B cell (primary cell): ENCODE data around the gene IQSEC3. TPM values are rescaled to one million over a fixed set of nuclear protein-coding genes. Genes with fewer than 3 reads are reported as not detected.

Experiments used
- ATAC-seq: fragments of 200-7000 bp; cut with Tn5 transposase; one replicate; pipeline ENCODE4 v1.10.0; 2021; ENCODE audit warnings: low read depth, mild to moderate bottlenecking, moderate number of reproducible peaks, moderate library complexity
- CTCF ChIA-PET: fragments of 350-600 bp; sonication (Branson Sonifier 250); formaldehyde crosslinking; loops from one replicate; lab custom pipeline; 2021; ENCODE audit warnings: antibody characterized with exemption, inconsistent platforms; lab: Charles Lee
- POLR2A ChIA-PET: fragments of 350-600 bp; sonication (Branson Sonifier 250); formaldehyde crosslinking; loops from one replicate; lab custom pipeline; 2021; ENCODE audit warnings: antibody characterized with exemption; lab: Charles Lee
- DNase-seq: peaks from one replicate; pipeline ENCODE4 v3.0.0; 2013
- H2AFZ ChIP-seq: 2 replicates; pipeline ENCODE4 v1.6.1; 2012; ENCODE audit warnings: mild to moderate bottlenecking, low read depth, low read length; ENCODE audit not compliant: insufficient read depth, poor library complexity, severe bottlenecking
- H3K27ac ChIP-seq, 2 donors: 1 replicate in 1 of 2; 2 replicates in 1 of 2; pipeline ENCODE4 v1.5.1; 2012 to 2013; ENCODE audit warnings: low read length in 2 of 2, mild to moderate bottlenecking in 2 of 2, moderate library complexity in 1 of 2
- H3K27me3 ChIP-seq, 4 experiments: fragments of 200-600 bp in 1 of 4; sonication (generic) in 1 of 4; replicated peaks in 1 of 4; 1 replicate in 2 of 4; 2 replicates in 2 of 4; pipeline versions ENCODE4 v1.6.1 to v1.7.0; 2013 to 2016; ENCODE audit warnings: low read length in 3 of 4, mild to moderate bottlenecking in 2 of 4, mixed read lengths in 1 of 4, moderate library complexity in 1 of 4; ENCODE audit not compliant: insufficient read depth in 4 of 4, control insufficient read depth in 3 of 4; ENCODE audit errors: control extremely low read depth in 1 of 4
- H3K36me3 ChIP-seq, 2 experiments: replicated peaks in 1 of 2; 1 replicate in 1 of 2; 2 replicates in 1 of 2; pipeline versions ENCODE4 v1.6.1 to v1.7.1; 2013; ENCODE audit warnings: low read length in 1 of 2; ENCODE audit not compliant: insufficient read depth in 2 of 2, control insufficient read depth in 1 of 2; ENCODE audit errors: control extremely low read depth in 1 of 2, extremely low read depth in 1 of 2
- H3K4me1 ChIP-seq, 2 donors: fragments of 200-600 bp in 1 of 2; sonication (generic) in 1 of 2; 1 replicate in 1 of 2; 2 replicates in 1 of 2; pipeline versions ENCODE4 v1.5.1 to v1.6.1; 2013 to 2017; ENCODE audit warnings: low read length in 2 of 2; ENCODE audit not compliant: control insufficient read depth in 2 of 2, insufficient read depth in 2 of 2
- H3K4me2 ChIP-seq: replicated peaks from 2 replicates; pipeline ENCODE3; 2012; ENCODE audit warnings: mild to moderate bottlenecking, low read depth, low read length; ENCODE audit not compliant: poor library complexity, severe bottlenecking
- H3K4me3 ChIP-seq, 5 experiments: fragments of 200-600 bp in 1 of 5; sonication (generic) in 1 of 5; 1 replicate in 3 of 5; 2 replicates in 2 of 5; pipeline versions ENCODE4 v1.5.1 to v1.7.0; 2011 to 2016; ENCODE audit warnings: low read length in 4 of 5, mild to moderate bottlenecking in 4 of 5, low read depth in 2 of 5, control low read depth in 1 of 5, moderate library complexity in 1 of 5; ENCODE audit not compliant: insufficient read depth in 1 of 5; ENCODE audit errors: control extremely low read depth in 1 of 5, extremely low read depth in 1 of 5
- H3K79me2 ChIP-seq: fragments of 200-600 bp; sonication (generic); one replicate; pipeline ENCODE4 v1.6.0; 2016; ENCODE audit warnings: low read length; ENCODE audit not compliant: control insufficient read depth, insufficient read depth
- H3K9ac ChIP-seq: fragments of 200-600 bp; sonication (generic); 2 replicates; pipeline ENCODE4 v1.6.1; 2017; ENCODE audit warnings: mild to moderate bottlenecking, low read length, moderate library complexity
- H3K9me3 ChIP-seq, 3 donors: one replicate each; pipeline versions ENCODE4 v1.6.1 to v1.7.1; 2013; ENCODE audit warnings: low read length in 2 of 3; ENCODE audit not compliant: control insufficient read depth in 2 of 3, insufficient read depth in 1 of 3; ENCODE audit errors: control extremely low read depth in 1 of 3
- H4K20me1 ChIP-seq: 2 replicates; pipeline ENCODE4 v1.6.0; 2012; ENCODE audit warnings: mild to moderate bottlenecking, low read length; ENCODE audit not compliant: insufficient read depth, control insufficient read depth, poor library complexity, severe bottlenecking
- H3K27ac Mint-ChIP-seq: one replicate; pipeline ENCODE4 v1.8.0; 2021; ENCODE audit warnings: mixed read lengths
- H3K27me3 Mint-ChIP-seq: one replicate; pipeline ENCODE4 v1.8.0; 2021; ENCODE audit warnings: mixed read lengths
- H3K4me1 Mint-ChIP-seq: one replicate; pipeline ENCODE4 v1.8.0; 2021; ENCODE audit warnings: mixed read lengths
- H3K4me3 Mint-ChIP-seq: one replicate; pipeline ENCODE4 v1.8.0; 2021; ENCODE audit warnings: mixed read lengths
- H3K9me3 Mint-ChIP-seq: one replicate; pipeline ENCODE4 v1.8.0; 2022; ENCODE audit warnings: mixed read lengths; ENCODE audit not compliant: insufficient read depth
- EZH2 ChIP-seq: IDR thresholded peaks from 2 replicates; pipeline ENCODE4 v1.6.1; 2012; ENCODE audit warnings: borderline replicate concordance, low read depth, mild to moderate bottlenecking, moderate library complexity, low read length; ENCODE audit not compliant: insufficient read depth, poor library complexity, severe bottlenecking
- WGBS: methylation state at CpG from one replicate; pipeline ENCODE4 v1.1.5; 2013; ENCODE audit warnings: missing lambda C conversion rate; ENCODE audit not compliant: insufficient coverage; 5-methylcytosine and 5-hydroxymethylcytosine counted together
- intact Hi-C: fragments of 100-400 bp; cut with micrococcal nuclease; formaldehyde crosslinking; loops from one replicate; pipeline ENCODE4 v1.10.0; 2022
- polyA plus RNA-seq: library from polyadenylated mRNA; depleted of rRNA; stranded (reverse); fragments of >200 nt; gene quantifications from 2 replicates; pipeline ENCODE4 v1.2.3, GENCODE V29; 2012
- total RNA-seq, 2 donors: library from RNA; stranded (reverse); fragments of 120-200 nt in 1 of 2; gene quantifications; 1 replicate in 1 of 2; 2 replicates in 1 of 2; pipeline versions ENCODE4 v1.2.3 to v1.2.4, GENCODE V29; 2013 to 2022
- TF ChIP-seq, protein P1 (sequence below): fragments of 200-600 bp; IDR thresholded peaks from one replicate; pipeline ENCODE4 v1.8.0; 2022; ENCODE audit warnings: antibody characterized with exemption, mild to moderate bottlenecking

The IQSEC3 gene
- total and polyA plus RNA-seq, 2 donors (not counting 1 experiment from before 2014, with no cell fraction given), result 0.01 to 1.8 TPM

DNA sequence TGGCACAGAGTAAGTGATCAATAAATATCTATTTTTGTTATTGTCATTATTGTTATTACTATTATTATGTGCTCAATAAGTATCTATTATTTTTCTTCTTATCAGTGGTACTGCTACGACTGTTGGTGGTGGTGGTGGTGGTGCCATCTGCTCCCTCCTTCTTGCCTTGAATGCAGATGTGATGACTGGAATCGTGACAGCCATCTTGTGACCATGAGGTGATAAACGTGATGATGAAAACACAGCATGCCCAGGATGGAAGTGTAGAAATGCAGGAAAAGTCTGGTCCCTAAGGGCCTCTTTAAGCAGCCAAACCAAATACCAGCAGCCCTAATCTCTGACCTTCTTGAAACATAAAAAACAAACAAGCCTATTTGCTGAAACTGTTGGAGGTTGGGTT lies 125.0 kb downstream of the IQSEC3 start:
- H3K4me3 ChIP-seq, result no peak overlapping the region
- no peak overlapping the region for H3K9ac ChIP-seq
- Mint-ChIP-seq H3K27ac (no peak overlapping the region), H3K4me3 (no peak overlapping the region), H3K27me3 (peaks cover 36% of the 10 kb centered on the region), H3K4me1 (peaks cover 3% of the 10 kb centered on the region), H3K9me3 (no peaks in the 10 kb centered on the region)
- CTCF ChIA-PET, result no interaction called here
- DNase-seq (no peak), ATAC-seq (no peak)
- no CpG with 5 or more reads among the region's 3 CpGs for WGBS
- H3K27ac ChIP-seq, result no peak overlapping the region
- no peak overlapping the region for H2AFZ ChIP-seq
- intact Hi-C loops, result no loop called here
- POLR2A ChIA-PET, result no interaction called here
- peaks cover 4 to 11% of the 10 kb centered on the region in 2 donors for H3K4me1 ChIP-seq
- H3K79me2 ChIP-seq, result no peaks in the 10 kb centered on the region
- H4K20me1 ChIP-seq, result no peaks in the 10 kb centered on the region
- no peak for TF ChIP-seq EZH2
- TF ChIP-seq, protein P1, sequence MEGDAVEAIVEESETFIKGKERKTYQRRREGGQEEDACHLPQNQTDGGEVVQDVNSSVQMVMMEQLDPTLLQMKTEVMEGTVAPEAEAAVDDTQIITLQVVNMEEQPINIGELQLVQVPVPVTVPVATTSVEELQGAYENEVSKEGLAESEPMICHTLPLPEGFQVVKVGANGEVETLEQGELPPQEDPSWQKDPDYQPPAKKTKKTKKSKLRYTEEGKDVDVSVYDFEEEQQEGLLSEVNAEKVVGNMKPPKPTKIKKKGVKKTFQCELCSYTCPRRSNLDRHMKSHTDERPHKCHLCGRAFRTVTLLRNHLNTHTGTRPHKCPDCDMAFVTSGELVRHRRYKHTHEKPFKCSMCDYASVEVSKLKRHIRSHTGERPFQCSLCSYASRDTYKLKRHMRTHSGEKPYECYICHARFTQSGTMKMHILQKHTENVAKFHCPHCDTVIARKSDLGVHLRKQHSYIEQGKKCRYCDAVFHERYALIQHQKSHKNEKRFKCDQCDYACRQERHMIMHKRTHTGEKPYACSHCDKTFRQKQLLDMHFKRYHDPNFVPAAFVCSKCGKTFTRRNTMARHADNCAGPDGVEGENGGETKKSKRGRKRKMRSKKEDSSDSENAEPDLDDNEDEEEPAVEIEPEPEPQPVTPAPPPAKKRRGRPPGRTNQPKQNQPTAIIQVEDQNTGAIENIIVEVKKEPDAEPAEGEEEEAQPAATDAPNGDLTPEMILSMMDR, result no peak
- H3K27me3 ChIP-seq, result peaks cover 0 to 11% (median 0%) of the 10 kb centered on the region in 4 experiments
- H3K9me3 ChIP-seq, result peaks cover 0 to 8% (median 0%) of the 10 kb centered on the region in 3 donors
- no peak overlapping the region for H3K4me2 ChIP-seq
- H3K36me3 ChIP-seq, result no peaks in the 10 kb centered on the region

GRCh38 chr12:193261-193660 lies 126.7 kb downstream of the IQSEC3 start:
- Mint-ChIP-seq H3K4me1 (peaks cover 3% of the 10 kb centered on the region), H3K4me3 (no peak overlapping the region), H3K27me3 (peaks cover 33% of the 10 kb centered on the region), H3K9me3 (peaks cover 2% of the 10 kb centered on the region), H3K27ac (no peak overlapping the region)
- peaks cover 4 to 11% of the 10 kb centered on the region in 2 donors for H3K4me1 ChIP-seq
- no peak for DNase-seq
- no peaks in the 10 kb centered on the region for H3K36me3 ChIP-seq
- no peak for TF ChIP-seq EZH2
- TF ChIP-seq, protein P1, result no peak
- H3K9me3 ChIP-seq, result peaks cover 0 to 10% (median 0%) of the 10 kb centered on the region in 3 donors
- no peaks in the 10 kb centered on the region for H3K79me2 ChIP-seq
- H3K27ac ChIP-seq, result no peak overlapping the region
- WGBS, result 83% methylated on average over 10 of the region's 10 CpGs
- H4K20me1 ChIP-seq, result no peaks in the 10 kb centered on the region
- no peak for ATAC-seq
- POLR2A ChIA-PET, result no interaction called here
- H3K4me2 ChIP-seq, result no peak overlapping the region
- no peak overlapping the region for H3K4me3 ChIP-seq
- CTCF ChIA-PET, result no interaction called here
- H2AFZ ChIP-seq, result no peak overlapping the region
- H3K9ac ChIP-seq, result no peak overlapping the region
- peaks cover 0 to 11% (median 0%) of the 10 kb centered on the region in 4 experiments for H3K27me3 ChIP-seq
- intact Hi-C loops, result no loop called here
